GM10266 (cell line): ENCODE data around the gene MOCOS.
A peak's percentile ranks its signal among the peaks of the same experiment; 100 is the strongest.

Experiments
- DNase-seq: peaks from one replicate; pipeline ENCODE4 v3.0.0; 2012; ENCODE audit errors: extremely low spot score
- CTCF ChIP-seq: IDR thresholded peaks from 2 replicates; pipeline ENCODE4 v1.5.1; 2012; ENCODE audit warnings: mild to moderate bottlenecking, low read depth; ENCODE audit not compliant: control insufficient read depth, insufficient read depth; ENCODE audit errors: missing control alignments

MOCOS gene

GRCh38 chr18:36186461-36187192, 670 bp upstream of the MOCOS start:
- DNase-seq: peak; percentile 35
- no peak for TF ChIP-seq CTCF

- no peak for DNase-seq
- TF ChIP-seq CTCF: no peak
Observed at GRCh38 chr18:36187826-36188721, 777 bp downstream of the MOCOS start.

- no peak for TF ChIP-seq CTCF
- DNase-seq: no peak
Observed at GRCh38 chr18:36188916-36189315, 1.6 kb downstream of the MOCOS start.

GRCh38 chr18:36189486-36189885, 2.2 kb downstream of the MOCOS start:
- TF ChIP-seq CTCF: no peak
- DNase-seq: no peak

- no peak for DNase-seq
- TF ChIP-seq CTCF: no peak
Observed at GRCh38 chr18:36191286-36191685, 4.0 kb downstream of the MOCOS start.

- no peak for DNase-seq
- no peak for TF ChIP-seq CTCF
Observed at GRCh38 chr18:36191711-36192110, 4.4 kb downstream of the MOCOS start.
